ENCODE measurements around the gene PIKFYVE.

GRCh38 chr2:208379192-208379591 is 113.1 kb downstream of the PIKFYVE start:
- no peak for TF ChIP-seq POLR2A (IDR thresholded peaks at IDR 0.05)
- TF ChIP-seq CTCF (IDR thresholded peaks at IDR 0.05), result no peak
